Body of pancreas (tissue), 4 donors: Measurements from ENCODE around the gene COL18A1. TPM values are rescaled to one million over a fixed set of nuclear protein-coding genes. Genes with fewer than 3 reads are reported as not detected.

ENCODE experiments used
- ATAC-seq: fragments of 150-250 bp; one replicate; pipeline ENCODE4 v1.9.1; 2016
- DNase-seq, 4 donors: peaks; one replicate each; pipeline ENCODE4 v3.0.0-alpha.2; 2019
- H3K27ac ChIP-seq, 4 donors: fragments of 200-600 bp; sonication (generic); 1 replicate in 3 of 4; 2 replicates in 1 of 4; pipeline versions ENCODE4 v1.5.1 to v1.6.1; 2016 to 2019; ENCODE audit warnings: mild to moderate bottlenecking in 1 of 4, mixed read lengths in 1 of 4, moderate library complexity in 1 of 4
- H3K27me3 ChIP-seq, 2 donors: fragments of 200-600 bp; sonication (generic); one replicate each; pipeline ENCODE4 v1.6.0; 2016; ENCODE audit warnings: mild to moderate bottlenecking in 1 of 2
- H3K36me3 ChIP-seq, 2 donors: fragments of 200-600 bp; sonication (generic); replicated peaks in 1 of 2; 2 replicates each; pipeline ENCODE4 v1.5.1; 2016; ENCODE audit warnings: low read depth in 2 of 2; ENCODE audit not compliant: insufficient read depth in 1 of 2
- H3K4me1 ChIP-seq: fragments of 200-600 bp; sonication (generic); one replicate; pipeline ENCODE4 v1.6.0; 2016
- H3K4me3 ChIP-seq, 2 donors: fragments of 200-600 bp; sonication (generic); 1 replicate in 1 of 2; 2 replicates in 1 of 2; pipeline ENCODE4 v1.5.1; 2016 to 2019
- H3K9me3 ChIP-seq, 3 donors: fragments of 200-600 bp; sonication (generic); 1 replicate in 2 of 3; 2 replicates in 1 of 3; pipeline ENCODE4 v1.5.1; 2016
- CTCF ChIP-seq, 7 experiments: fragments of 450-650 bp in 4 of 7; fragments of 200-600 bp in 3 of 7; sonication (generic) in 3 of 7; IDR thresholded peaks; one replicate each; pipeline ENCODE4 v1.5.1; 2016 to 2019; ENCODE audit warnings: antibody characterized with exemption in 7 of 7
- POLR2A ChIP-seq, 3 donors: fragments of 450-650 bp; IDR thresholded peaks; one replicate each; pipeline ENCODE4 v1.6.1; 2016; ENCODE audit warnings: antibody characterized with exemption in 3 of 3, mild to moderate bottlenecking in 2 of 3
- WGBS, 2 donors: methylation state at CpG; one replicate each; pipeline ENCODE4 v1.1.5; 2017; 5-methylcytosine and 5-hydroxymethylcytosine counted together
- intact Hi-C: fragments of 100-400 bp; cut with DNase I; formaldehyde crosslinking; loops from one replicate; pipeline ENCODE4 v1.15.1; 2023
- total RNA-seq, 2 donors: library from RNA; depleted of rRNA; stranded (reverse); fragments of >200 nt; gene quantifications; one replicate each; pipeline ENCODE4 v1.1.0, GENCODE V29; 2016

The COL18A1 gene
- total RNA-seq, 2 donors from 2014 or later, result 108 to 284 TPM

GRCh38 chr21:45545691-45546531 lies 140.9 kb downstream of the COL18A1 start:
- no peak for TF ChIP-seq CTCF (IDR thresholded peaks at IDR 0.05)
- TF ChIP-seq POLR2A (IDR thresholded peaks at IDR 0.05), result no peak
- no peaks in the 10 kb centered on the region for H3K9me3 ChIP-seq
- no peaks in the 10 kb centered on the region for H3K27me3 ChIP-seq
- intact Hi-C loops, result loop anchor here (10.0 kb wide), 1 partner anchor 261 kb away; the partner anchor contains the start of gene POFUT2
- no peak overlapping the region for H3K4me3 ChIP-seq
- no peak overlapping the region for H3K27ac ChIP-seq
- no peaks in the 10 kb centered on the region for H3K36me3 ChIP-seq
- peak in 1 of 4 donors; percentile 1 for DNase-seq
- no peak for ATAC-seq
- WGBS, 2 donors, result 85 to 90% methylated on average over 9 to 22 of the region's 22 CpGs
- peaks cover 14% of the 10 kb centered on the region for H3K4me1 ChIP-seq

DNA sequence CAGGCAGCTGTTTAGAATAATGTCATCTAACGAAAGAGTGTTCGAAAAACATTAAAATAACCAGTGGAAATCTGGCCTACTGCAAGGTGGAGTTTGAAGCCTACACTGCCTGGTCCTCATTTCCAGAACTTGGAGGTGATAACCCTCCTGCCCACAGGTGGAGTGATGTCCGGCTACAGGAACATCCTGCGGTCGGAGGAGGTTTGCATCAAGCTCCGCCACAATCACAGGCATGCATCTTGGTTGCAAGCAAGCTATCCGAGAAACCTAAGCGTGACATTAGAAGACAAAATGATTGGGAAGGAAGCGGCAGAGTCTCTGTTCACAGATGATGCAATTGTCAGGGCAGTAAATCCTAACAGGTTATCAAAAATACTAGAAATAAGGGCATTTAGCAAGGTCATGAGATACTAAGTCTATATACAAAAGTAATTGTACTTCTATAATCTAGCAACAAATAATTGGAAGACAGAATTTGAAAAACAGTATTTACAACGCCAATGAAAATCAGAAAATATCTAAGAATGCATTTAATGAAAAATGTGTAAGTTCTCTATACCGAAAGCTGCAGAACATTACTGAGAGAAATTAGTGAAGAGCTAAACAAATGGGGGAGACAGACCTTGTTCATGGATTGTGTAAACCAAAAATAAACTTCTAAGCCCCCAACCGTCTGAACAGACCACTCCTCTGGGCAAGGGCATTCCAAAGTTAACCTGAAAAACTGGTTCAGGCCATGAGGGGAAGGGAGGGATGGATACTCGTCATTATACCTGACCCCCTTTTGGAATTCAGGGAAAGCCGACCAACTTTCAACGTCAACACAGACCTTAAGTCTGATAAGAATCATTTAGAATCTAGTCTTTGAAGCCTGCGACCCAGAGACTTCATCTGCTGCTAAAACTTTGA lies 141.9 kb downstream of the COL18A1 start:
- TF ChIP-seq CTCF (IDR thresholded peaks at IDR 0.05) (no peak), POLR2A (IDR thresholded peaks at IDR 0.05) (no peak)
- Histone ChIP-seq H3K27ac (no peak overlapping the region), H3K9me3 (no peaks in the 10 kb centered on the region), H3K36me3 (no peaks in the 10 kb centered on the region), H3K4me1 (peaks cover 6% of the 10 kb centered on the region), H3K4me3 (no peak overlapping the region), H3K27me3 (no peaks in the 10 kb centered on the region)
- no peak for ATAC-seq
- intact Hi-C loops, result loop anchor here (10.0 kb wide), 1 partner anchor 262 kb away; the partner anchor contains the start of gene POFUT2
- 55 to 60% methylated on average over 16 of the region's 16 CpGs for WGBS, 2 donors
- no peak for DNase-seq

DNA sequence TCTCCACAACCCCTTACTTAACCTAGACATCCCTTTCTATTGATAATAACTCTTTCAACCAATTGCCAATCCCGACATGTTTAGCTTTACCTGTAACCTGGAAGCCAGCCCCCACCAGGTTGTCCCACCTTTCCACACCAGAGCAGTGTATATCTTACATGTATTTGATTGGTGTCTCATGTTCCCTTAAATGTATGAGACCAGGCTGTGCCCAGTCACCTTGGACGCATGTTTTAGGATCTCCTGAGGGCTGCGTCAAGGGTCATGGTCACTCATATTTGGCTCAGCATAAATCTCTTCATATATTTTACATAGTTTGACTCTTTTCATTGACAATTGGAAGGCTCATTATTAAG lies 142.6 kb downstream of the COL18A1 start:
- Histone ChIP-seq H3K9me3 (no peaks in the 10 kb centered on the region), H3K4me3 (no peak overlapping the region), H3K27me3 (no peaks in the 10 kb centered on the region), H3K27ac (no peak overlapping the region), H3K4me1 (peaks cover 6% of the 10 kb centered on the region), H3K36me3 (no peaks in the 10 kb centered on the region)
- intact Hi-C loops, result loop anchor here (10.0 kb wide), 1 partner anchor 263 kb away; the partner anchor contains the start of gene POFUT2
- DNase-seq, result no peak
- no peak for ATAC-seq
- TF ChIP-seq CTCF (IDR thresholded peaks at IDR 0.05), result no peak
- TF ChIP-seq POLR2A (IDR thresholded peaks at IDR 0.05), result no peak
- WGBS, 2 donors, result 66 to 84% methylated on average over 3 of the region's 3 CpGs

DNA sequence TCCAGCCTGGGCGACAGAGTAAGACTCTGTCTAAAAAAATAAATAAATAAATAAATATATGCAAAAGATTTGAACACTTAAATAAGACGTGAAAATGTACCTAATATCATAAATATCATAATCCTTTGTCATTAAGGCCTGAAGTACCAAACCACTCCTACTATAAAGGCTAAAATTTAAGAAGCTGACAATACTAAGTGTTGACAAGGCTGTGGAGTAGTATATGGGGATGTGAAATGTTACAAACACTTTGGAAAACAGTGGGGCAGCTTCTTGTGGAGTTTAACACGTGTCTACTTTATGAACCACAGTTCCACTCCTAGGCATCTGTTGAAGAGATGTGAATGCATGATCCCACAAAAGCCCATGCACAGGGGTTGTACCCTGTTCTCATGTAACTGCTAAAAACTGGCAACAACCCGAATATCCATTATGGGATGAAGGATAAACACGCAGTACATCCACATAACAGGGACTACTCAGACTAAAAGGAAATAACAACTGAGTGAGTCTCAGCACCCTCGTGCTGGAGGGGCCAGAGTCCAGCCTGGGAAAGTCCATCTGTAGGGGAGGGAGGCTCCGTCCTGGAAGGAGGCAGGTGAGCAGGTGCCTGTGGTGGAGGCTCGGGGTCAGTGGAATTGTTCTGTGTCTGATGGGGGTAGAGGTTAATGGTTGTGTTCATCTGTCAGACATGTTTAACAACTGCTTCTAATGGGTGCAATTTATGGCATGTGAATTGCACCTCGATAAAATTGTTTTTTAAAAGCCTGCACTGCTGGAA lies 143.9 kb downstream of the COL18A1 start:
- Histone ChIP-seq H3K36me3 (no peaks in the 10 kb centered on the region), H3K27ac (no peak overlapping the region), H3K4me1 (no peaks in the 10 kb centered on the region), H3K4me3 (no peak overlapping the region), H3K27me3 (no peaks in the 10 kb centered on the region), H3K9me3 (no peaks in the 10 kb centered on the region)
- intact Hi-C loops, result loop anchor here (10.0 kb wide), 1 partner anchor 264 kb away; the partner anchor contains the start of gene POFUT2
- no peak for TF ChIP-seq CTCF (IDR thresholded peaks at IDR 0.05)
- TF ChIP-seq POLR2A (IDR thresholded peaks at IDR 0.05), result no peak
- ATAC-seq (no peak), DNase-seq (no peak)
- WGBS, 2 donors, result 57 to 62% methylated on average over 9 of the region's 9 CpGs
